LNCAP (cell line): ENCODE results near the gene NUP58.

Experiments
- TF ChIP-seq, protein P1 (sequence below): fragments of 450-650 bp; IDR thresholded peaks from 2 replicates; pipeline ENCODE4 v1.5.1; 2017; ENCODE audit warnings: mild to moderate bottlenecking

Gene NUP58

DNA sequence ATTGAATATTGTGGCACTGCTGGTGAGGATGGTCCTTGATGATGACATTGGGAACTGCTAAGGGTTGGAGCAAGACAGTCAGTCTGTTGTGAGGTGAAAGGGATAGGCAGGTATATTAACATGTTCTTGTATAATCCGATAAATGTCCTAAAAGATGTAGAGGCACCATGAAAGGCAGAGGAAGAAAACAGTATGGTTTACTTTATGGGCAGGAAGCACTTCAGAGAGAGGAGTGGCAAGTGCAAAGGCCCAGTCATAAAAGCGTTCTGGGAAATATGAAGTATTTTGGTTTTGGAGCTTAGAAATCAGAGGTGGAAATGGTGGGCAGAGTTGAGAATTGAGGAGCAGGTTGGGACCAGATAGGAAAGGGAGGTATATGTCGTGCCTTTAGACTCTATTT lies 9.5 kb downstream of the NUP58 start:
- TF ChIP-seq, protein P1, sequence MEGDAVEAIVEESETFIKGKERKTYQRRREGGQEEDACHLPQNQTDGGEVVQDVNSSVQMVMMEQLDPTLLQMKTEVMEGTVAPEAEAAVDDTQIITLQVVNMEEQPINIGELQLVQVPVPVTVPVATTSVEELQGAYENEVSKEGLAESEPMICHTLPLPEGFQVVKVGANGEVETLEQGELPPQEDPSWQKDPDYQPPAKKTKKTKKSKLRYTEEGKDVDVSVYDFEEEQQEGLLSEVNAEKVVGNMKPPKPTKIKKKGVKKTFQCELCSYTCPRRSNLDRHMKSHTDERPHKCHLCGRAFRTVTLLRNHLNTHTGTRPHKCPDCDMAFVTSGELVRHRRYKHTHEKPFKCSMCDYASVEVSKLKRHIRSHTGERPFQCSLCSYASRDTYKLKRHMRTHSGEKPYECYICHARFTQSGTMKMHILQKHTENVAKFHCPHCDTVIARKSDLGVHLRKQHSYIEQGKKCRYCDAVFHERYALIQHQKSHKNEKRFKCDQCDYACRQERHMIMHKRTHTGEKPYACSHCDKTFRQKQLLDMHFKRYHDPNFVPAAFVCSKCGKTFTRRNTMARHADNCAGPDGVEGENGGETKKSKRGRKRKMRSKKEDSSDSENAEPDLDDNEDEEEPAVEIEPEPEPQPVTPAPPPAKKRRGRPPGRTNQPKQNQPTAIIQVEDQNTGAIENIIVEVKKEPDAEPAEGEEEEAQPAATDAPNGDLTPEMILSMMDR = no peak

DNA sequence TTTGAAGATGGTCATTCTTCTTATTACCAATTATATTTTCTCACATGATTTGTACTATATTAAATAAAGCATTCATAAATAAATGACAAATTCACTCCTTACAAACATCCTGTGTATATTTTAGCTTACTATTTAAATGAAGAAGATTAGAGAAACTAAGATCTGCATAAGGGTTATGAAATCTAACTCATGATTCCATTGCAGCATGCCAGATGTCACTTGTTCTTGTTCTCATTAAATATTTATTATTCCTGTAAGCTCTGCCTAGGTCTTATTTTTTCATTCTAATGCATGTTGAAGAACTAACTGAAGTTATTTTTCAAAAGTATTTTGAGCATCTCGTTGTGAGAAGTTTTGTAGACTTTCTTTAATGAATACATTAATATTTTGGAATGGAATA lies 18.3 kb downstream of the NUP58 start:
- TF ChIP-seq, protein P1 = no peak

DNA sequence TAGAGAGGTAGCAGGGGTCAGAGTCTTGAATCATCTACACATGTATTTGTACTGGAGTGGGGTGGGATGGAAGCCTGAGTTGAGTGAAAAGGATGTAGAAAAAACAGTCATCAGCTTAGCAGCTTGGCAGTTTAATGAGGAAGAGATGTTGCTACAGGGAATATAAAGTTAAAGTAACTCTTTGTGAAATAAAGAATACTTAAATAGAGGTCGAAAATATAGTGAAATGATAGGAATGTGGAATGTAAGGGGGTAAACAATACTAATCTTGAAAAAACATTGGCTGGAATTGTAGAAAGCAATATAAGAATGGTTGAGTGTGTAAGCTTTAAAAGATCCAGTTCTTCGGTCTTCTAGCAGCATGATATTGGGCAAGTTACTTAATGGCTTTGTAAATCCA lies 22.7 kb downstream of the NUP58 start:
- TF ChIP-seq, protein P1 = no peak

DNA sequence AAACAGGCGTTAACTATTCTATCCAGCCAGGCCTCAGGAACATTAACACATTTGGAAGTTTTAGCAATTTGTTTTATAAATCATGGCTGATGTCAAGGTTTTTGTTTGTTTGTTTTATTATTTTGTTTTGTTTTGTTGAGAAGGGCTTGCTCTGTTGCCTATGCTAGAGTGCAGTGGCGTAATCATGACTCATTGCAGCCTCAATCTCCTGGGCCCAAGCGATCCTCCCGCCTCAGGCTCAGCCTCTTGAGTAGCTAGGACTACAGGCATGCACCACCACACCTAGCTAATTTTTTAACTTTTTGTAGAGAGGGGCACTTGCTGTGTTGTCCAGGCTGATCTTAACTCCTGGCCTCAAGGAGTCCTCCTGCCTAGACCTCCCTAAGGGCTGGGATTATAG lies 28.3 kb downstream of the NUP58 start:
- TF ChIP-seq, protein P1 = no peak

DNA sequence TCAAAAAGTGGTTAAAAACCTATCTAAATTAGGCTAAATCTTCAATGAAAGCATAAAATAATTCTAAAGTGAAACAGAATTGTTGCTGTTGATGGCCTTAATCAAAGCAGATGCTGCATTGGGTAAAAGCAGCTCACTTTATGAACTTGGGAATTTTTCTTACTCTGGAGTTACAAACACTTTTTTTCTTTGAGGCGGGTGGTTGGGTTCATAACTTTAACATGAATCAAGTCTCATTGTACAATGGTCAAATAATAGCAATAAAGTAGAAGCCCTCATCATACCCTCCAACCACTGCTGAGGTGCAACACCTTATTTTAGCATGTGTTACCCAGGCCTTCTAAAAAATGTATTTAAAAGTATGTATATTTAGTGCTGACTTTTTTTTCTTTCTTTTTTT lies 29.1 kb downstream of the NUP58 start:
- TF ChIP-seq, protein P1 = no peak

DNA sequence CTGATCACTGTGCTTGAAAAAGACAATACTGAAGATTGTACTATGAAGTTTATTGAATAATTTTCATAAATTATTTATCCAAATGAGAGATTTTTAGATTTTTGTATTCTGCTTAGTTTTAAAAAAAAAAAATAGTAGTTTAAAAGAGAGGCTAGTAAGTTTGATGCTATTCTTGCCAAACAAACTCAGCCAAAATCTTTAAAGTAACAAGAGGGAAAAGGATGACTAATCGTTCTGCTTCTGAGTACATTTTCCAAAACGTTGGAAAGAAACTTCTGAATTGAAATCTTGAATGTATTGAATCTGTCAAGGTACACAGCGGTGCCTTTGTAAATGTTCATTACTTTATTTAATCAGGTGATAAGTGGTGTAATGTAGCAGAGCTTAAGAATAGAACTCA lies 34.4 kb downstream of the NUP58 start:
- TF ChIP-seq, protein P1 = no peak

DNA sequence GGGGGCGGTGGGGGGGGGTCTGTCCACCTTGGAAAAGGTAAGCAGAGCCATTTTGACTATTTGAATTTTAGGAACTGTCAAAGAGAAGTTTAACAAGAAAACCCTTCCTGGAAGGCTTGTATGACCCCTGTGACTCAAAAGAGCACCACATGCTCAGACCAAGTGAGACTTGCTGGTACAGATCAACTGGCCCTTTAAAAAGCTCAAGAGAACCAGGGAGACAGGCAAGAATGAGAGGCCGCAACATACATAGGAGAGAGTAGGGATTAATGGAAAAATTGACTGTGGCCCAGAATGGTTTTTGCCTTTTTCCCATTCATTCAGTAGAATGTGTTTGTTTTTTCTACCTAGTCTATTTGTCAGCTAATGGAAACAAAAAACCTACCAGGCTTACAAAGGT lies 44.2 kb downstream of the NUP58 start:
- TF ChIP-seq, protein P1 = no peak

DNA sequence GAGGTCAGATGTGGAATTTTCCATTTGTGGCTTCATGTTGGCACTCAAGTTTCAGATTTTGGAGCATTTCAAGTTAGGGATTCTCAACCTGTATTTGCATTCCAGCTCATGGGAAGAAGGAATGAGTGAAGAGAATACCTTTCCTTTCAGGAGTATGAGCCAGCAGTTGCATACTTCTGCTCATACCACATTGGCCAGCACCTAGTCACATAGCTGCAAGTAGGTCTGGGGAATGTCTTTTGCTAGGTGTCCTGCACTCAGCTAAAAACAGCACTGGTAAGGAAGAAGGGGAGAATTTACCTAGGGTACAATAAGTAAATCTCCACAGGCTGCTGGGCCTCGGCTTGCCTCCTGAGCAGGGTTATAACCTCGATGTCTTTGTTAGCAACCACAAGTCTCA lies 45.7 kb downstream of the NUP58 start:
- TF ChIP-seq, protein P1 = no peak
